COLO668 (cell line): ENCODE data around the gene SLC35E2B.
"Not testable (repeated sequence)": the region's sequence is repeated elsewhere in the genome, so short reads cannot be mapped to it uniquely, and the experiment has no call there.

Experiments used
- DNase-seq: peaks from one replicate; lab custom pipeline; 2025; ENCODE audit not compliant: unreplicated experiment; lab: John Stamatoyannopoulos, UW

The SLC35E2B gene

GRCh38 chr1:1646326-1646725, 46.3 kb downstream of the SLC35E2B start:
- not testable (repeated sequence) for DNase-seq

- DNase-seq: not testable (repeated sequence)
Measured at GRCh38 chr1:1640711-1641461, 51.7 kb downstream of the SLC35E2B start.

GRCh38 chr1:1640081-1640480, 52.5 kb downstream of the SLC35E2B start:
- DNase-seq: not testable (repeated sequence)

- DNase-seq: not testable (repeated sequence)
Measured at GRCh38 chr1:1639368-1639767, 53.2 kb downstream of the SLC35E2B start.

GRCh38 chr1:1638528-1638927, 54.1 kb downstream of the SLC35E2B start:
- DNase-seq: not testable (repeated sequence)

GRCh38 chr1:1637479-1637875, 55.1 kb downstream of the SLC35E2B start:
- DNase-seq: not testable (repeated sequence)

GRCh38 chr1:1636621-1637478, 55.7 kb downstream of the SLC35E2B start:
- DNase-seq: not testable (repeated sequence)

- not testable (repeated sequence) for DNase-seq
Measured at GRCh38 chr1:1634613-1635012, 58.0 kb downstream of the SLC35E2B start.

GRCh38 chr1:1633409-1633808, 59.2 kb downstream of the SLC35E2B start:
- not testable (repeated sequence) for DNase-seq

- DNase-seq: no peak
Measured at GRCh38 chr1:1631782-1632420, 60.7 kb downstream of the SLC35E2B start, which contains the start of gene MMP23B. MMP23B (plus strand) TSS chr1:1632173; CDS start chr1:1632219, 46 bp downstream.

GRCh38 chr1:1630965-1631781, 61.4 kb downstream of the SLC35E2B start:
- no peak for DNase-seq

GRCh38 chr1:1630191-1630964, 62.2 kb downstream of the SLC35E2B start:
- no peak for DNase-seq

GRCh38 chr1:1629430-1630190, 63.0 kb downstream of the SLC35E2B start:
- no peak for DNase-seq

- no peak for DNase-seq
Measured at GRCh38 chr1:1628754-1629429, 63.7 kb downstream of the SLC35E2B start.

- no peak for DNase-seq
Measured at GRCh38 chr1:1627829-1628753, 64.5 kb downstream of the SLC35E2B start.

GRCh38 chr1:1627261-1627828, 65.2 kb downstream of the SLC35E2B start:
- DNase-seq: no peak
